Mucosa of descending colon (tissue), 3 donors: Measurements from ENCODE around the gene GSTM4. TPM values are rescaled to one million over a fixed set of nuclear protein-coding genes. Genes with fewer than 3 reads are reported as not detected.

Experiments used
- ATAC-seq: fragments of 200-7000 bp; cut with Tn5 transposase; one replicate; pipeline ENCODE4 v1.9.1; 2020; ENCODE audit warnings: mild to moderate bottlenecking, moderate library complexity
- DNase-seq, 3 donors: peaks; one replicate each; pipeline ENCODE4 v3.0.0-alpha.2; 2020
- H3K36me3 ChIP-seq: fragments of 200-600 bp; one replicate; pipeline ENCODE4 v1.8.0; 2021; ENCODE audit warnings: low read depth, mild to moderate bottlenecking
- H3K4me1 ChIP-seq: fragments of 200-600 bp; one replicate; pipeline ENCODE4 v1.8.0; 2021; ENCODE audit warnings: low read depth, mild to moderate bottlenecking
- H3K4me3 ChIP-seq: fragments of 200-600 bp; one replicate; pipeline ENCODE4 v1.8.0; 2021; ENCODE audit warnings: mild to moderate bottlenecking
- H3K9me3 ChIP-seq: fragments of 200-600 bp; one replicate; pipeline ENCODE4 v1.8.0; 2021; ENCODE audit warnings: mild to moderate bottlenecking
- CTCF ChIP-seq: fragments of 200-600 bp; IDR thresholded peaks from one replicate; pipeline ENCODE4 v1.8.0; 2022; ENCODE audit warnings: antibody characterized with exemption, mild to moderate bottlenecking
- intact Hi-C, 2 donors: fragments of 100-400 bp; cut with DNase I in 1 of 2; cut with micrococcal nuclease in 1 of 2; formaldehyde crosslinking; loops; one replicate each; pipeline versions ENCODE4 v1.11.0 to v1.11.1; 2022; cut with DNase I, micrococcal nuclease
- total RNA-seq, 3 donors: library from RNA; stranded (reverse); fragmentation: NEBNext Ultra II Directional in 2 of 3; extraction: Animal tissue kit (Norgen Biotek cat#: 25700) in 2 of 3; gene quantifications; one replicate each; pipeline versions ENCODE4 v1.2.1 to v1.2.4, GENCODE V29; 2021 to 2023
- donor health status: DM: no; HTN: no; CAD: no; lungs with moderate emphysema.
- donor health status: DM: no; HTN: no; CAD: no.
- donor health status: DM: no; HTN: yes; CAD: no.

GSTM4 gene
- total RNA-seq, 3 donors from 2014 or later = 63.4 to 96.3 (median 74.2) TPM

- ATAC-seq = no peak
- TF ChIP-seq CTCF = no peak
- Histone ChIP-seq H3K4me3 (no peak overlapping the region), H3K9me3 (no peaks in the 10 kb centered on the region), H3K4me1 (peaks cover 21% of the 10 kb centered on the region), H3K36me3 (no peaks in the 10 kb centered on the region)
- DNase-seq = no peak
- intact Hi-C loops = no loop called here
Observed at GRCh38 chr1:109622895-109623294, 33.0 kb upstream of the GSTM4 start.

GRCh38 chr1:109623601-109624161, 32.2 kb upstream of the GSTM4 start:
- Histone ChIP-seq H3K9me3 (no peaks in the 10 kb centered on the region), H3K4me3 (no peak overlapping the region), H3K4me1 (peaks cover 19% of the 10 kb centered on the region), H3K36me3 (no peaks in the 10 kb centered on the region)
- TF ChIP-seq CTCF = no peak
- intact Hi-C loops = no loop called here
- ATAC-seq = no peak
- DNase-seq = peak in 1 of 3 donors; percentile 46

GRCh38 chr1:109624201-109625010, 31.5 kb upstream of the GSTM4 start:
- DNase-seq (no peak), ATAC-seq (no peak)
- H3K9me3 ChIP-seq = no peaks in the 10 kb centered on the region
- no peak overlapping the region for H3K4me3 ChIP-seq
- no peaks in the 10 kb centered on the region for H3K36me3 ChIP-seq
- no peak for TF ChIP-seq CTCF
- intact Hi-C loops = no loop called here
- peaks cover 13% of the 10 kb centered on the region for H3K4me1 ChIP-seq

GRCh38 chr1:109625176-109625575, 30.7 kb upstream of the GSTM4 start:
- TF ChIP-seq CTCF = no peak
- intact Hi-C loops = no loop called here
- Histone ChIP-seq H3K4me3 (no peak overlapping the region), H3K9me3 (no peaks in the 10 kb centered on the region), H3K36me3 (no peaks in the 10 kb centered on the region), H3K4me1 (peaks cover 13% of the 10 kb centered on the region)
- DNase-seq (peak in 1 of 3 donors; percentile 49), ATAC-seq (no peak)

GRCh38 chr1:109625601-109626560, 30.0 kb upstream of the GSTM4 start:
- no peak overlapping the region for H3K4me3 ChIP-seq
- peaks cover 13% of the 10 kb centered on the region for H3K4me1 ChIP-seq
- intact Hi-C loops = no loop called here
- ATAC-seq (no peak), DNase-seq (no peak)
- H3K36me3 ChIP-seq = no peaks in the 10 kb centered on the region
- TF ChIP-seq CTCF = no peak
- no peaks in the 10 kb centered on the region for H3K9me3 ChIP-seq
